GM19452 (cell line): ENCODE measurements around the gene COL7A1.

ENCODE experiments used
- ATAC-seq: cut with Tn5 transposase; IDR thresholded peaks from one replicate; pipeline ENCODE4 v1.9.1; 2021; ENCODE audit not compliant: unreplicated experiment

The COL7A1 gene

GRCh38 chr3:48619541-48620524 is 24.7 kb upstream of the COL7A1 start:
- no peak for ATAC-seq

- no peak for ATAC-seq
Observed at GRCh38 chr3:48617559-48617958, 22.4 kb upstream of the COL7A1 start.

GRCh38 chr3:48614044-48614443 is 18.9 kb upstream of the COL7A1 start:
- no peak for ATAC-seq

- no peak for ATAC-seq
Observed at GRCh38 chr3:48612309-48612708, 17.2 kb upstream of the COL7A1 start.

- peak; percentile 92 for ATAC-seq
Observed at GRCh38 chr3:48609088-48610005, 14.2 kb upstream of the COL7A1 start, which contains the start of gene UQCRC1. Gene UQCRC1 (minus strand): TSS chr3:48609646. CDS start chr3:48609620, 26 bp downstream.

- ATAC-seq, result no peak
Observed at GRCh38 chr3:48607519-48607918, 12.4 kb upstream of the COL7A1 start.

- ATAC-seq, result no peak
Observed at GRCh38 chr3:48601622-48601994, 6.5 kb upstream of the COL7A1 start.

GRCh38 chr3:48600711-48601621 is 5.8 kb upstream of the COL7A1 start:
- ATAC-seq, result no peak

GRCh38 chr3:48599509-48600285 is 4.6 kb upstream of the COL7A1 start:
- ATAC-seq, result no peak

- no peak for ATAC-seq
Observed at GRCh38 chr3:48599077-48599501, 4.0 kb upstream of the COL7A1 start.

GRCh38 chr3:48598323-48599076 is 3.4 kb upstream of the COL7A1 start:
- no peak for ATAC-seq

- no peak for ATAC-seq
Observed at GRCh38 chr3:48597408-48597800, 2.3 kb upstream of the COL7A1 start.

- no peak for ATAC-seq
Observed at GRCh38 chr3:48596676-48597407, 1.7 kb upstream of the COL7A1 start.

GRCh38 chr3:48596157-48596556 is 1.0 kb upstream of the COL7A1 start:
- no peak for ATAC-seq

- ATAC-seq, result no peak
Observed at GRCh38 chr3:48595526-48596121, 495 bp upstream of the COL7A1 start.

GRCh38 chr3:48594417-48595049 is 596 bp downstream of the COL7A1 start:
- ATAC-seq, result no peak

GRCh38 chr3:48593337-48593736 is 1.8 kb downstream of the COL7A1 start:
- no peak for ATAC-seq
